ENCODE results near the gene MADD. TPM values are rescaled to one million over a fixed set of nuclear protein-coding genes. Genes with fewer than 3 reads are reported as not detected.

MADD gene
- total RNA-seq, 2 experiments from 2014 or later, result 161 to 178 TPM

- ChIA-PET CTCF (no interaction called here), POLR2A (interaction anchor here (1.4 kb wide), 1 partner anchor 47 kb away, joined by 3 read pairs; the partner anchor contains the start of gene ACP2)
- H3K27me3 Mint-ChIP-seq, result no peaks in the 10 kb centered on the region
- H3K27ac Mint-ChIP-seq, result no peak overlapping the region
- peaks cover 80% of the 10 kb centered on the region for H3K36me3 ChIP-seq (ENCODE audit: insufficient read depth, low read length)
- H3K9me3 Mint-ChIP-seq, result no peaks in the 10 kb centered on the region
- DNase-seq (no peak), ATAC-seq (ENCODE audit: poor library complexity) (no peak)
- H3K4me3 ChIP-seq (ENCODE audit: low read length), result no peak overlapping the region
- H3K4me1 ChIP-seq (ENCODE audit: insufficient read depth, low read length), result no peaks in the 10 kb centered on the region
- TF ChIP-seq CTCF (IDR thresholded peaks at IDR 0.05), result no peak
- H3K36me3 Mint-ChIP-seq (ENCODE audit: low read depth), result peaks cover 95% of the 10 kb centered on the region
- intact Hi-C loops (cut with DNase I, micrococcal nuclease), result no loop called here
- no peak overlapping the region for H3K4me3 Mint-ChIP-seq
- peaks cover 5% of the 10 kb centered on the region for H3K4me1 Mint-ChIP-seq (ENCODE audit: low read depth)
- H3K9me3 ChIP-seq (ENCODE audit: control insufficient read depth in 1 of 2, insufficient read depth in 1 of 2, low read length in 2 of 2), result no peaks in the 10 kb centered on the region
- no peak overlapping the region for H3K27ac ChIP-seq (ENCODE audit: low read depth in 1 of 2, low read length in 2 of 2)
- no peaks in the 10 kb centered on the region for H3K27me3 ChIP-seq (ENCODE audit: control insufficient read depth in 1 of 2, insufficient read depth in 2 of 2, low read length in 2 of 2)
Observed at GRCh38 chr11:47295385-47295784, 25.5 kb downstream of the MADD start.

GRCh38 chr11:47296045-47296444 is 26.1 kb downstream of the MADD start:
- intact Hi-C loops (cut with DNase I, micrococcal nuclease), result no loop called here
- no peak for DNase-seq
- POLR2A ChIA-PET, result interaction anchor here (1.0 to 1.4 kb wide), 2 partner anchors 25 to 48 kb away, joined by 3 read pairs; partner anchors contain the start of gene ACP2
- no peaks in the 10 kb centered on the region for H3K27me3 Mint-ChIP-seq
- H3K36me3 Mint-ChIP-seq (ENCODE audit: low read depth), result peaks cover 95% of the 10 kb centered on the region
- H3K4me1 Mint-ChIP-seq (ENCODE audit: low read depth), result peaks cover 5% of the 10 kb centered on the region
- no peaks in the 10 kb centered on the region for H3K9me3 Mint-ChIP-seq
- CTCF ChIA-PET, result no interaction called here
- peak overlapping the region; percentile 15 for H3K27ac Mint-ChIP-seq
- no peaks in the 10 kb centered on the region for H3K9me3 ChIP-seq (ENCODE audit: control insufficient read depth in 1 of 2, insufficient read depth in 1 of 2, low read length in 2 of 2)
- H3K4me1 ChIP-seq (ENCODE audit: insufficient read depth, low read length), result no peaks in the 10 kb centered on the region
- no peak overlapping the region for H3K4me3 Mint-ChIP-seq
- H3K36me3 ChIP-seq (ENCODE audit: insufficient read depth, low read length), result peaks cover 76% of the 10 kb centered on the region
- no peak overlapping the region for H3K27ac ChIP-seq (ENCODE audit: low read depth in 1 of 2, low read length in 2 of 2)
- no peaks in the 10 kb centered on the region for H3K27me3 ChIP-seq (ENCODE audit: control insufficient read depth in 1 of 2, insufficient read depth in 2 of 2, low read length in 2 of 2)
- H3K4me3 ChIP-seq (ENCODE audit: low read length), result no peak overlapping the region
- ATAC-seq (ENCODE audit: poor library complexity), result no peak
- TF ChIP-seq CTCF (IDR thresholded peaks at IDR 0.05), result no peak

GRCh38 chr11:47299078-47299477 is 29.1 kb downstream of the MADD start:
- ATAC-seq (ENCODE audit: poor library complexity) (no peak), DNase-seq (no peak)
- Histone ChIP-seq H3K4me3 (ENCODE audit: low read length) (no peak overlapping the region), H3K36me3 (ENCODE audit: insufficient read depth, low read length) (peaks cover 72% of the 10 kb centered on the region), H3K27me3 (ENCODE audit: control insufficient read depth in 1 of 2, insufficient read depth in 2 of 2, low read length in 2 of 2) (no peaks in the 10 kb centered on the region), H3K9me3 (ENCODE audit: control insufficient read depth in 1 of 2, insufficient read depth in 1 of 2, low read length in 2 of 2) (peaks cover 9 to 13% of the 10 kb centered on the region in 2 experiments), H3K4me1 (ENCODE audit: insufficient read depth, low read length) (no peaks in the 10 kb centered on the region), H3K27ac (ENCODE audit: low read depth in 1 of 2, low read length in 2 of 2) (no peak overlapping the region)
- H3K9me3 Mint-ChIP-seq, result peaks cover 6% of the 10 kb centered on the region
- H3K4me3 Mint-ChIP-seq, result no peak overlapping the region
- ChIA-PET POLR2A (no interaction called here), CTCF (no interaction called here)
- H3K36me3 Mint-ChIP-seq (ENCODE audit: low read depth), result peaks cover 95% of the 10 kb centered on the region
- TF ChIP-seq CTCF (IDR thresholded peaks at IDR 0.05), result no peak
- no peak overlapping the region for H3K27ac Mint-ChIP-seq
- H3K4me1 Mint-ChIP-seq (ENCODE audit: low read depth), result peaks cover 5% of the 10 kb centered on the region
- no peaks in the 10 kb centered on the region for H3K27me3 Mint-ChIP-seq
- intact Hi-C loops (cut with DNase I, micrococcal nuclease), result no loop called here
